ENCODE data around the gene GPR176.

The GPR176 gene

GRCh38 chr15:39944726-39945125, 24.7 kb upstream of the GPR176 start:
- DNase-seq (ENCODE audit: low spot score), result no peak
- TF ChIP-seq CTCF (IDR thresholded peaks at IDR 0.05; ENCODE audit: extremely low read depth, missing control alignments), result no peak

GRCh38 chr15:39942753-39943150, 22.7 kb upstream of the GPR176 start:
- no peak for DNase-seq (ENCODE audit: low spot score)
- no peak for TF ChIP-seq CTCF (IDR thresholded peaks at IDR 0.05; ENCODE audit: extremely low read depth, missing control alignments)

GRCh38 chr15:39942101-39942752, 22.2 kb upstream of the GPR176 start:
- DNase-seq (ENCODE audit: low spot score), result no peak
- no peak for TF ChIP-seq CTCF (IDR thresholded peaks at IDR 0.05; ENCODE audit: extremely low read depth, missing control alignments)

GRCh38 chr15:39939487-39940452, 19.7 kb upstream of the GPR176 start:
- TF ChIP-seq CTCF (IDR thresholded peaks at IDR 0.05; ENCODE audit: extremely low read depth, missing control alignments), result no peak
- DNase-seq (ENCODE audit: low spot score), result no peak

GRCh38 chr15:39937696-39938095, 17.6 kb upstream of the GPR176 start:
- no peak for TF ChIP-seq CTCF (IDR thresholded peaks at IDR 0.05; ENCODE audit: extremely low read depth, missing control alignments)
- DNase-seq (ENCODE audit: low spot score), result no peak

GRCh38 chr15:39936681-39937080, 16.6 kb upstream of the GPR176 start:
- no peak for DNase-seq (ENCODE audit: low spot score)

More at GRCh38 chr15:39936681-39937080, 16.6 kb upstream of the GPR176 start:
- no peak for TF ChIP-seq CTCF (IDR thresholded peaks at IDR 0.05; ENCODE audit: extremely low read depth, missing control alignments)
